Left renal pelvis (tissue), 4 donors: ENCODE results near the gene PPM1E. TPM values are rescaled to one million over a fixed set of nuclear protein-coding genes. Genes with fewer than 3 reads are reported as not detected.

Experiments used
- DNase-seq, 4 donors: peaks; one replicate each; pipeline ENCODE4 v3.0.0-alpha.2; 2013; ENCODE audit warnings: low read depth in 4 of 4, low spot score in 3 of 4
- polyA plus RNA-seq, 4 donors: library from polyadenylated mRNA; unstranded; fragments of 120-200 nt; gene quantifications; one replicate each; pipeline ENCODE4 v1.2.1, GENCODE V29; 2013; ENCODE audit not compliant: insufficient read length in 4 of 4

PPM1E gene
- polyA plus RNA-seq, 4 donors = 1.2 to 4.6 (median 3.7) TPM

GRCh38 chr17:58989629-58990028, 234.0 kb downstream of the PPM1E start:
- no peak for DNase-seq

- no peak for DNase-seq
Observed at GRCh38 chr17:58991718-58992331, 236.2 kb downstream of the PPM1E start.

- DNase-seq = no peak
Observed at GRCh38 chr17:58993311-58993710, 237.7 kb downstream of the PPM1E start.

GRCh38 chr17:58995247-58995940, 239.7 kb downstream of the PPM1E start:
- DNase-seq = no peak

GRCh38 chr17:58996968-58997367, 241.3 kb downstream of the PPM1E start:
- no peak for DNase-seq

GRCh38 chr17:58997756-58998553, 242.3 kb downstream of the PPM1E start:
- no peak for DNase-seq

- DNase-seq = no peak
Observed at GRCh38 chr17:58998871-58999270, 243.2 kb downstream of the PPM1E start.

- DNase-seq = no peak
Observed at GRCh38 chr17:58999500-58999899, 243.8 kb downstream of the PPM1E start.

GRCh38 chr17:59000022-59000421, 244.4 kb downstream of the PPM1E start:
- no peak for DNase-seq

- peak in 3 of 4 donors; percentile 20 to 43 (median 32) for DNase-seq
Observed at GRCh38 chr17:59001158-59001814, 245.6 kb downstream of the PPM1E start.

- DNase-seq = no peak
Observed at GRCh38 chr17:59002126-59002525, 246.5 kb downstream of the PPM1E start.

GRCh38 chr17:59002848-59003247, 247.2 kb downstream of the PPM1E start:
- DNase-seq = no peak

GRCh38 chr17:59003860-59004259, 248.2 kb downstream of the PPM1E start:
- no peak for DNase-seq

GRCh38 chr17:59004338-59005111, 248.9 kb downstream of the PPM1E start:
- peak in 3 of 4 donors; percentile 34 to 48 (median 40) for DNase-seq

- no peak for DNase-seq
Observed at GRCh38 chr17:59007995-59008394, 252.3 kb downstream of the PPM1E start.

GRCh38 chr17:59008737-59009136, 253.1 kb downstream of the PPM1E start:
- no peak for DNase-seq

GRCh38 chr17:59010026-59010425, 254.4 kb downstream of the PPM1E start:
- no peak for DNase-seq

GRCh38 chr17:59011975-59012374, 256.3 kb downstream of the PPM1E start:
- no peak for DNase-seq

- DNase-seq = no peak
Observed at GRCh38 chr17:59018019-59018418, 262.4 kb downstream of the PPM1E start.

- DNase-seq = no peak
Observed at GRCh38 chr17:59024916-59025315, 269.3 kb downstream of the PPM1E start.
